ENCODE data around the gene SWT1.

- TF ChIP-seq CTCF (IDR thresholded peaks at IDR 0.05; ENCODE audit: poor library complexity) = no peak
- no peak for TF ChIP-seq EZH2 (IDR thresholded peaks at IDR 0.05; ENCODE audit: borderline replicate concordance)
These were observed 1.2 kb upstream of the SWT1 start for GRCh38 chr1:185155600-185156287.
